Ovary (tissue), 3 donors: Measurements from ENCODE around the gene PAFAH1B1.

Experiments
- CTCF ChIP-seq, 3 donors: fragments of 450-650 bp in 2 of 3; fragments of 200-600 bp in 1 of 3; IDR thresholded peaks; one replicate each; pipeline versions ENCODE4 v1.5.1 to v1.8.0; 2016 to 2022; ENCODE audit warnings: antibody characterized with exemption in 3 of 3, mild to moderate bottlenecking in 1 of 3
- POLR2A ChIP-seq: fragments of 450-650 bp; IDR thresholded peaks from one replicate; pipeline ENCODE4 v1.6.1; 2017; ENCODE audit warnings: antibody characterized with exemption, mild to moderate bottlenecking, moderate library complexity
- donor health status: DM: no; HTN: no; CAD: no.

GRCh38 chr17:2724784-2725164 is 131.3 kb downstream of the PAFAH1B1 start:
- TF ChIP-seq CTCF (IDR thresholded peaks at IDR 0.05) = peak in 1 of 3 donors; percentile 13
- no peak for TF ChIP-seq POLR2A
